WTC11 (cell line): Measurements from ENCODE around the gene TREH.

Source experiments
- ATF3 ChIP-seq: sonication (generic); formaldehyde crosslinking; conservative IDR thresholded peaks from 2 replicates; pipeline ENCODE4 v1.8.1; 2022; ENCODE audit warnings: mild to moderate bottlenecking, missing genetic modification reagents
- CBFB ChIP-seq: sonication (generic); formaldehyde crosslinking; IDR thresholded peaks from 2 replicates; pipeline ENCODE4 v1.8.1; 2022; ENCODE audit warnings: mild to moderate bottlenecking, low read depth, missing genetic modification reagents
- CTCF ChIP-seq: fragments of 200-600 bp; IDR thresholded peaks from 2 replicates; pipeline ENCODE4 v1.8.0; 2022; ENCODE audit warnings: antibody characterized with exemption
- ELF4 ChIP-seq: sonication (generic); formaldehyde crosslinking; IDR thresholded peaks from 2 replicates; pipeline ENCODE4 v1.8.1; 2022; ENCODE audit warnings: low read depth, mild to moderate bottlenecking, moderate library complexity, missing genetic modification reagents
- NFE2L1 ChIP-seq: sonication (generic); formaldehyde crosslinking; IDR thresholded peaks from 2 replicates; pipeline ENCODE4 v1.8.1; 2023; ENCODE audit warnings: missing genetic modification reagents
- STAT6 ChIP-seq: sonication (generic); formaldehyde crosslinking; conservative IDR thresholded peaks from 2 replicates; pipeline ENCODE4 v1.8.1; 2023; ENCODE audit warnings: mild to moderate bottlenecking, low read depth, missing genetic modification reagents, moderate library complexity
- USF1 ChIP-seq: sonication (generic); formaldehyde crosslinking; IDR thresholded peaks from 2 replicates; pipeline ENCODE4 v1.8.0; 2022; ENCODE audit warnings: mild to moderate bottlenecking, missing genetic modification reagents
- ZNF121 ChIP-seq: sonication (generic); formaldehyde crosslinking; IDR thresholded peaks from 2 replicates; pipeline ENCODE4 v1.8.0; 2023; ENCODE audit warnings: missing genetic modification reagents

- no peak for TF ChIP-seq CTCF
- TF ChIP-seq USF1 (CRISPR knock-in tag), result no peak
- TF ChIP-seq STAT6 (CRISPR knock-in tag), result no peak
- TF ChIP-seq ATF3 (CRISPR knock-in tag), result no peak
- TF ChIP-seq CBFB, result no peak
- TF ChIP-seq NFE2L1 (CRISPR knock-in tag), result no peak
- TF ChIP-seq ZNF121 (CRISPR knock-in tag), result no peak
- no peak for TF ChIP-seq ELF4 (CRISPR knock-in tag)
Measured at GRCh38 chr11:118651820-118652219, 27.6 kb downstream of the TREH start.
